PC-3 (cell line): ENCODE results near the gene C16orf54. TPM values are rescaled to one million over a fixed set of nuclear protein-coding genes. Genes with fewer than 3 reads are reported as not detected.
A peak's percentile ranks its signal among the peaks of the same experiment; 100 is the strongest.
"Not testable (repeated sequence)": the region's sequence is repeated elsewhere in the genome, so short reads cannot be mapped to it uniquely, and the experiment has no call there.

Source experiments
- ATAC-seq: fragments of 200-7000 bp; cut with Tn5 transposase; 2 replicates; pipeline ENCODE4 v1.9.1; 2020; ENCODE audit warnings: mild to moderate bottlenecking, moderate library complexity
- BruUV-seq: library from RNA; stranded (reverse); fragments of 400-500 nt; replicated peaks from 2 replicates; lab custom pipeline; 2021; lab: Mats Ljungman, UMichigan
- CTCF ChIA-PET: fragments of 300-600 bp; sonication (Branson Sonifier 250); formaldehyde crosslinking; loops from one replicate; lab custom pipeline; 2022; ENCODE audit warnings: antibody characterized with exemption; lab: Charles Lee
- POLR2A ChIA-PET: fragments of 300-600 bp; sonication (Branson Sonifier 250); formaldehyde crosslinking; loops from one replicate; lab custom pipeline; 2022; ENCODE audit warnings: antibody characterized with exemption; ENCODE audit not compliant: unreplicated experiment; lab: Charles Lee
- DNase-seq: peaks from one replicate; pipeline ENCODE4 v3.0.0-alpha.2; 2015
- H2AFZ ChIP-seq: fragments of 300-600 bp; sonication (generic); 2 replicates; pipeline ENCODE4 v1.6.0; 2016; ENCODE audit warnings: antibody characterized with exemption, low read length
- H3F3A ChIP-seq: fragments of 300-600 bp; sonication (generic); one replicate; pipeline ENCODE4 v1.6.0; 2017; ENCODE audit warnings: antibody characterized with exemption, low read length, control low read depth, mild to moderate bottlenecking; ENCODE audit not compliant: unreplicated experiment
- H3K27ac ChIP-seq: fragments of 300-600 bp; sonication (generic); 2 replicates; pipeline ENCODE4 v1.5.1; 2016; ENCODE audit warnings: mild to moderate bottlenecking, low read length
- H3K27me3 ChIP-seq: fragments of 300-600 bp; sonication (generic); 2 replicates; pipeline ENCODE4 v1.6.1; 2016; ENCODE audit warnings: low read length, mixed read lengths
- H3K36me3 ChIP-seq: fragments of 300-600 bp; sonication (generic); 2 replicates; pipeline ENCODE4 v1.6.1; 2016; ENCODE audit warnings: low read depth, mixed run types, low read length, mixed read lengths
- H3K4me1 ChIP-seq: fragments of 300-600 bp; sonication (generic); 2 replicates; pipeline ENCODE4 v1.5.1; 2016; ENCODE audit warnings: low read length; ENCODE audit not compliant: insufficient read depth
- H3K4me2 ChIP-seq: fragments of 300-600 bp; sonication (generic); 2 replicates; pipeline ENCODE4 v1.6.0; 2016; ENCODE audit warnings: low read length
- H3K4me3 ChIP-seq: fragments of 300-600 bp; sonication (generic); 2 replicates; pipeline ENCODE4 v1.5.1; 2016; ENCODE audit warnings: mild to moderate bottlenecking, low read length, mixed read lengths
- H3K79me2 ChIP-seq: fragments of 300-600 bp; sonication (generic); 2 replicates; pipeline ENCODE4 v1.6.1; 2017; ENCODE audit warnings: low read length, mixed read lengths
- H3K9ac ChIP-seq: fragments of 300-600 bp; sonication (generic); 2 replicates; pipeline ENCODE4 v1.6.0; 2016; ENCODE audit warnings: mild to moderate bottlenecking, low read length
- H3K9me2 ChIP-seq: fragments of 300-600 bp; sonication (generic); replicated peaks from 2 replicates; pipeline ENCODE4 v1.6.1; 2016; ENCODE audit warnings: mixed run types, low read length, mixed read lengths
- H3K9me3 ChIP-seq: fragments of 300-600 bp; sonication (generic); 2 replicates; pipeline ENCODE4 v1.6.1; 2016; ENCODE audit warnings: low read length, mixed read lengths
- H4K20me1 ChIP-seq: fragments of 300-600 bp; sonication (generic); 2 replicates; pipeline ENCODE4 v1.6.1; 2016; ENCODE audit warnings: low read length, mixed read lengths
- EZH2 ChIP-seq: fragments of 300-600 bp; sonication (generic); IDR thresholded peaks from one replicate; pipeline ENCODE4 v1.6.1; 2017; ENCODE audit warnings: antibody characterized with exemption, mild to moderate bottlenecking, low read length; ENCODE audit not compliant: unreplicated experiment
- EZH2phosphoT487 ChIP-seq: fragments of 300-600 bp; sonication (generic); IDR thresholded peaks from 2 replicates; pipeline ENCODE4 v1.6.1; 2018; ENCODE audit warnings: mild to moderate bottlenecking, antibody characterized with exemption, low read length, borderline replicate concordance
- intact Hi-C: fragments of 100-400 bp; cut with micrococcal nuclease; formaldehyde crosslinking; loops from 2 replicates; pipeline ENCODE4 v1.9.0; 2023
- total RNA-seq: library from RNA; depleted of rRNA; stranded (reverse); fragments of >200 nt; gene quantifications from 2 replicates; pipeline ENCODE4 v1.2.3, GENCODE V29; 2014
- TF ChIP-seq, protein P1 (sequence below): fragments of 300-600 bp; sonication (generic); conservative IDR thresholded peaks from 2 replicates; pipeline ENCODE4 v1.5.1; 2017; ENCODE audit warnings: antibody characterized with exemption, low read depth, mild to moderate bottlenecking, low read length

Gene C16orf54
- total RNA-seq, 1 experiment from 2014 or later, result not detected

DNA sequence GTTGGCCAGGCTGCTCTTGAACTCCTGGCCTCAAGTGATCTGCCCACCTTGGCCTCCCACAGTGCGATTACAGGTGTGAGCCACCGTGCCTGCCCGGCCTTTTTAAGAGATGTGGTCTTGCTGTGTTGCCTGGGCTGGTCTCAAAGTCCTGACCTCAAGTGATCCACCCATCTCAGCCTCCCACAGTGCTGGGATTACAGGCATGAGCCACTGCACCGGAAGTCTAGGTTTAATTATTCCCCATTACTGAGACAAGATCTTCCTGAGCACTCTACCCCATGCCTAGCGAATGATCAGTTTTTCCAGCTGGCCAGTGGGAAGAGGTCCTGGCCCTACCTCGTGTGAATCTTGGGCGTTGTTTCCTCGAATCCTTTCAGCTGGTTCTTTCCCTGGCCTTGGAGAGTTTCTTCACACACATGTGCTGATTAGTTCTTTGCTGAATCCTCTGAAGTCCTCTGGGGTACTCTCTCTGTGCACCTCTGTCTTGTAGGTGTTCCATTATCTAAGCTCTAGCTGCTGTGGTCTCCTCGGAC is 18.9 kb downstream of the C16orf54 start:
- no peaks in the 10 kb centered on the region for H3K36me3 ChIP-seq
- H3K4me1 ChIP-seq, result no peaks in the 10 kb centered on the region
- no peaks in the 10 kb centered on the region for H3K9me2 ChIP-seq
- H2AFZ ChIP-seq, result no peak overlapping the region
- no peak overlapping the region for H3K9ac ChIP-seq
- POLR2A ChIA-PET, result no interaction called here
- no peak overlapping the region for H3K27ac ChIP-seq
- DNase-seq, result no peak
- no peak overlapping the region for H3K4me3 ChIP-seq
- no peaks in the 10 kb centered on the region for H3K27me3 ChIP-seq
- BruUV-seq, result no TSS peak
- no peak overlapping the region for H3K4me2 ChIP-seq
- no peaks in the 10 kb centered on the region for H3F3A ChIP-seq
- H3K9me3 ChIP-seq, result no peaks in the 10 kb centered on the region
- H4K20me1 ChIP-seq, result no peaks in the 10 kb centered on the region
- H3K79me2 ChIP-seq, result no peaks in the 10 kb centered on the region
- TF ChIP-seq EZH2, result no peak
- TF ChIP-seq, protein P1, sequence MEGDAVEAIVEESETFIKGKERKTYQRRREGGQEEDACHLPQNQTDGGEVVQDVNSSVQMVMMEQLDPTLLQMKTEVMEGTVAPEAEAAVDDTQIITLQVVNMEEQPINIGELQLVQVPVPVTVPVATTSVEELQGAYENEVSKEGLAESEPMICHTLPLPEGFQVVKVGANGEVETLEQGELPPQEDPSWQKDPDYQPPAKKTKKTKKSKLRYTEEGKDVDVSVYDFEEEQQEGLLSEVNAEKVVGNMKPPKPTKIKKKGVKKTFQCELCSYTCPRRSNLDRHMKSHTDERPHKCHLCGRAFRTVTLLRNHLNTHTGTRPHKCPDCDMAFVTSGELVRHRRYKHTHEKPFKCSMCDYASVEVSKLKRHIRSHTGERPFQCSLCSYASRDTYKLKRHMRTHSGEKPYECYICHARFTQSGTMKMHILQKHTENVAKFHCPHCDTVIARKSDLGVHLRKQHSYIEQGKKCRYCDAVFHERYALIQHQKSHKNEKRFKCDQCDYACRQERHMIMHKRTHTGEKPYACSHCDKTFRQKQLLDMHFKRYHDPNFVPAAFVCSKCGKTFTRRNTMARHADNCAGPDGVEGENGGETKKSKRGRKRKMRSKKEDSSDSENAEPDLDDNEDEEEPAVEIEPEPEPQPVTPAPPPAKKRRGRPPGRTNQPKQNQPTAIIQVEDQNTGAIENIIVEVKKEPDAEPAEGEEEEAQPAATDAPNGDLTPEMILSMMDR, result no peak
- TF ChIP-seq EZH2phosphoT487, result no peak
- no peak for ATAC-seq
- CTCF ChIA-PET, result no interaction called here
- intact Hi-C loops, result no loop called here

DNA sequence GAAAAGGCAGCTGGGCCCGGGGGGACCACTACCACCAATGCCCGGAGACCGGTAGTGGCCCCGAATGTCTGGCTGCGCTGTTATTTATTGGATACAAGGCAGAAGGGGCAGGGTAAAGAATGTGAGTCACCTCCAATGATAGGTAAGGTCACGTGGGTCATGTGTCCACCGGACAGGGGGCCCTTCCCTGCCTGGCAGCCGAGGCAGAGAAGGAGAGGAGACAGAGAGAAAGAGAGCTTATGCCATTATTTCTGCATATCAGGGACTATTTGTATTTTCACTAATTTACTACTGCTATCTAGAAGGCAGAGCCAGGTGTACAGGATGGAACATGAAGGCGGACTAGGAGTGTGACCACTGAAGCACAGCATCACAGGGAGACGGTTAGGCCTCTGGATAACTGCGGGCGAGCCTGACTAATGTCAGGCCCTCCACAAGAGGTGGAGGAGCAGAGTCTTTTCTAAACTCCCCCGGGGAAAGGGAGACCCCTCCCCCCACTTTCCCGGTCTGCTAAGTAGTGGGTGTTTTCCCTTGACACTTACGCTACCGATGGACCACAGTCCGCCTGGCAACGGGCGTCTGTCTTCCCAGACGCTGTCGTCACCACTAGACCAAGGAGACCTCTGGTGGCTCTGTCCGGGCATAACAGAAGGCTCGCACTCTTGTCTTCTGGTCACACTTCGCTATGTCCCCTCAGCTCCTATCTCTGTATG is 24.5 kb downstream of the C16orf54 start:
- intact Hi-C loops, H3K27ac ChIP-seq, H3K36me3 ChIP-seq, H3K4me2 ChIP-seq, BruUV-seq, H4K20me1 ChIP-seq, POLR2A ChIA-PET, H3K9me2 ChIP-seq, H2AFZ ChIP-seq, H3K27me3 ChIP-seq, H3K9ac ChIP-seq, H3K9me3 ChIP-seq, H3K4me3 ChIP-seq, H3K79me2 ChIP-seq, H3F3A ChIP-seq, H3K4me1 ChIP-seq: not testable (repeated sequence)
- peak; percentile 63 for DNase-seq
- CTCF ChIA-PET, result interaction anchor here (0.6 kb wide), 1 partner anchor 23 kb away, joined by 3 read pairs; no protein-coding TSS in a partner anchor
- peak; percentile 62 for ATAC-seq

DNA sequence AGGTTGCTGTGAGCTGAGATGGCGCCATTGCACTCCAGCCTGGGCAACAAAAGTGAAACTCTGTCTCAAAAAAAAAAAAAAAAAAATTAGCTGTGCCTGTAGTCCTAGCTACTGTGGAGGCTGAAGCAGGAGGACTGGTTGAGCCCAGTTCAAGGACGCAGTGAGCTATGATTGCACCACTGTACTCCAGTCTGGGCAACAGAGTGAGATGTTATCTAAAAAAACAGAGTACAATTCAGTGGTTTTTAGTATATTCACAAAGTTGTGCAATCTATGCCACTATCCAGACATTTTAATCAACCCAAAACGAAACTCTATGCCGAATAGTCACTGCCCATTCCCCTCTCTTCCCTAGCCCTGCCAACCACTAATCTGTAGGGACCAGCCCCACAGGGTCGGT is 25.1 kb downstream of the C16orf54 start:
- TF ChIP-seq, protein P1, result no peak
- TF ChIP-seq EZH2 (no peak), EZH2phosphoT487 (no peak)
- Histone ChIP-seq H3K4me3 (no peak overlapping the region), H2AFZ (no peak overlapping the region), H3K79me2 (no peaks in the 10 kb centered on the region), H3K27me3 (no peaks in the 10 kb centered on the region), H3K4me2 (no peak overlapping the region), H3K4me1 (no peaks in the 10 kb centered on the region), H4K20me1 (no peaks in the 10 kb centered on the region), H3K9me3 (no peaks in the 10 kb centered on the region), H3K27ac (no peak overlapping the region), H3K36me3 (no peaks in the 10 kb centered on the region), H3K9ac (no peak overlapping the region), H3F3A (no peaks in the 10 kb centered on the region), H3K9me2 (no peaks in the 10 kb centered on the region)
- ChIA-PET CTCF (interaction anchor here (0.5 kb wide), 1 partner anchor 30 kb away, joined by 6 read pairs; no protein-coding TSS in a partner anchor), POLR2A (interaction anchor here (0.7 kb wide), 1 partner anchor 84 kb away, joined by 12 read pairs; no protein-coding TSS in a partner anchor)
- no TSS peak for BruUV-seq
- intact Hi-C loops, result no loop called here
- no peak for DNase-seq
- ATAC-seq, result no peak
